Parathyroid adenoma (tissue), 2 donors: ENCODE measurements around the gene CTSD.

Experiments
- H2AFZ ChIP-seq: fragments of 300-600 bp; sonication (generic); one replicate; pipeline ENCODE4 v1.7.0; 2017; ENCODE audit warnings: antibody characterized with exemption, mild to moderate bottlenecking
- H3K27ac ChIP-seq: fragments of 300-600 bp; sonication (generic); one replicate; pipeline ENCODE4 v1.7.0; 2017
- H3K27me3 ChIP-seq: fragments of 300-600 bp; sonication (generic); one replicate; pipeline ENCODE4 v1.7.0; 2017; ENCODE audit warnings: low read length; ENCODE audit not compliant: control insufficient read depth, insufficient read depth
- H3K36me3 ChIP-seq: fragments of 300-600 bp; sonication (generic); one replicate; pipeline ENCODE4 v1.7.0; 2017; ENCODE audit warnings: low read length; ENCODE audit not compliant: control insufficient read depth, insufficient read depth
- H3K4me1 ChIP-seq: fragments of 300-600 bp; sonication (generic); one replicate; pipeline ENCODE4 v1.7.0; 2017; ENCODE audit warnings: control low read depth
- H3K4me2 ChIP-seq: fragments of 300-600 bp; sonication (generic); one replicate; pipeline ENCODE4 v1.7.0; 2017; ENCODE audit warnings: low read length
- H3K4me3 ChIP-seq: fragments of 300-600 bp; sonication (generic); one replicate; pipeline ENCODE4 v1.7.0; 2017; ENCODE audit warnings: low read depth, low read length
- H3K79me2 ChIP-seq: fragments of 300-600 bp; sonication (generic); one replicate; pipeline ENCODE4 v1.7.0; 2017; ENCODE audit warnings: control low read depth
- H3K9ac ChIP-seq: fragments of 300-600 bp; sonication (generic); one replicate; pipeline ENCODE4 v1.7.0; 2017; ENCODE audit warnings: mild to moderate bottlenecking
- H3K9me3 ChIP-seq: fragments of 300-600 bp; sonication (generic); one replicate; pipeline ENCODE4 v1.7.0; 2017; ENCODE audit warnings: low read length; ENCODE audit not compliant: control insufficient read depth
- TF ChIP-seq, protein P1 (sequence below): fragments of 300-600 bp; sonication (generic); IDR thresholded peaks from one replicate; pipeline ENCODE4 v1.7.0; 2017; ENCODE audit warnings: antibody characterized with exemption, mild to moderate bottlenecking
- donor health status: primary hyperparathyroidism.

Gene CTSD

DNA sequence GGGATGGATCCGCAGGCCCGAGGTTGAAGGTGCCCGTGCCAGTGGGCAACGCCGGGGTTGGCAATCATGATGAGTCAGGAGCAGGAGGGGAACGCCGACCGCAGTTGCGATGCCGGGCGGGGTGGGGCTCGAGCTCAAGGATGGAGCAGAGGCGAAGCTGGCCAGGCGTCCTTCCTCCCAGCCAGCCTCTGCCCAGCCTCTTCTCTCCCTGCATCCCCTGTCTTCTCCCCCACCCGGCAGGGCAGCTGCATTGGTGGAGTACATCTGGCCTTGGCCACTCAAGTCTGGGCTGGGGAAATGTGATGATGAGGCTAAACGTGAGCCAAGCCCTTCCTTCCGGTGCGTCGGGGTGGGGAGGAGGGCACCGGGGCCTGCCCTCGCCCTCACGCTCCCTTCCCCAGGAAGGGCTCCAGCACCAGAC lies 17.2 kb downstream of the CTSD start:
- no peaks in the 10 kb centered on the region for H3K79me2 ChIP-seq
- H2AFZ ChIP-seq, result no peak overlapping the region
- H3K27ac ChIP-seq, result no peak overlapping the region
- H3K4me3 ChIP-seq, result no peak overlapping the region
- TF ChIP-seq, protein P1, sequence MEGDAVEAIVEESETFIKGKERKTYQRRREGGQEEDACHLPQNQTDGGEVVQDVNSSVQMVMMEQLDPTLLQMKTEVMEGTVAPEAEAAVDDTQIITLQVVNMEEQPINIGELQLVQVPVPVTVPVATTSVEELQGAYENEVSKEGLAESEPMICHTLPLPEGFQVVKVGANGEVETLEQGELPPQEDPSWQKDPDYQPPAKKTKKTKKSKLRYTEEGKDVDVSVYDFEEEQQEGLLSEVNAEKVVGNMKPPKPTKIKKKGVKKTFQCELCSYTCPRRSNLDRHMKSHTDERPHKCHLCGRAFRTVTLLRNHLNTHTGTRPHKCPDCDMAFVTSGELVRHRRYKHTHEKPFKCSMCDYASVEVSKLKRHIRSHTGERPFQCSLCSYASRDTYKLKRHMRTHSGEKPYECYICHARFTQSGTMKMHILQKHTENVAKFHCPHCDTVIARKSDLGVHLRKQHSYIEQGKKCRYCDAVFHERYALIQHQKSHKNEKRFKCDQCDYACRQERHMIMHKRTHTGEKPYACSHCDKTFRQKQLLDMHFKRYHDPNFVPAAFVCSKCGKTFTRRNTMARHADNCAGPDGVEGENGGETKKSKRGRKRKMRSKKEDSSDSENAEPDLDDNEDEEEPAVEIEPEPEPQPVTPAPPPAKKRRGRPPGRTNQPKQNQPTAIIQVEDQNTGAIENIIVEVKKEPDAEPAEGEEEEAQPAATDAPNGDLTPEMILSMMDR, result no peak
- no peak overlapping the region for H3K9ac ChIP-seq
- no peaks in the 10 kb centered on the region for H3K27me3 ChIP-seq
- H3K4me1 ChIP-seq, result peaks cover 2% of the 10 kb centered on the region
- no peak overlapping the region for H3K4me2 ChIP-seq
- no peaks in the 10 kb centered on the region for H3K36me3 ChIP-seq
- no peaks in the 10 kb centered on the region for H3K9me3 ChIP-seq

DNA sequence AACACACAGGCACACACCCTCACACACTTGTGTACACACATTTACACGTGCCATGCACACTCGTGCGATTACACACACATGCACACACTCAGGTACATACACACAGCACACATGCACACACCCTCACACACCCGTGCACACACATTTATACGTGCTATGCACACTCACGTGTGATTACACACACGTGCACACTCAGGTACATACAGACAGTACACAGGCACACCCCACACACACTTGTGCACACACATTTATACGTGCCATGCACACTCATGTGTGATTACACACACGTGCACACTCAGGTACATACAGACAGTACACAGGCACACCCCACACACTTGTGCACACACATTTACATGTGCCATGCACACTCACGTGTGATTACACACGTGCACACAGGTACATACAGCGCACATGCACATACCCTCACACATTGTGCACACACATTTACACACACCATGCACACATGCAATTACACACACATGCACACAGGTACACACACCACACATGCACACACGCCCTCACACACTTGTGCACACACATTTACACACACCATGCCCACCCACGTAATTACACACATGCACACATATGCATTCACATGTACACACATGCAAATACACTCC lies 17.9 kb downstream of the CTSD start:
- Histone ChIP-seq H3K79me2 (no peaks in the 10 kb centered on the region), H3K27ac (no peak overlapping the region), H3K4me1 (peaks cover 2% of the 10 kb centered on the region), H3K4me3 (no peak overlapping the region), H3K27me3 (no peaks in the 10 kb centered on the region), H3K4me2 (no peak overlapping the region), H3K36me3 (no peaks in the 10 kb centered on the region), H3K9me3 (no peaks in the 10 kb centered on the region), H3K9ac (no peak overlapping the region), H2AFZ (no peak overlapping the region)
- TF ChIP-seq, protein P1, result no peak

DNA sequence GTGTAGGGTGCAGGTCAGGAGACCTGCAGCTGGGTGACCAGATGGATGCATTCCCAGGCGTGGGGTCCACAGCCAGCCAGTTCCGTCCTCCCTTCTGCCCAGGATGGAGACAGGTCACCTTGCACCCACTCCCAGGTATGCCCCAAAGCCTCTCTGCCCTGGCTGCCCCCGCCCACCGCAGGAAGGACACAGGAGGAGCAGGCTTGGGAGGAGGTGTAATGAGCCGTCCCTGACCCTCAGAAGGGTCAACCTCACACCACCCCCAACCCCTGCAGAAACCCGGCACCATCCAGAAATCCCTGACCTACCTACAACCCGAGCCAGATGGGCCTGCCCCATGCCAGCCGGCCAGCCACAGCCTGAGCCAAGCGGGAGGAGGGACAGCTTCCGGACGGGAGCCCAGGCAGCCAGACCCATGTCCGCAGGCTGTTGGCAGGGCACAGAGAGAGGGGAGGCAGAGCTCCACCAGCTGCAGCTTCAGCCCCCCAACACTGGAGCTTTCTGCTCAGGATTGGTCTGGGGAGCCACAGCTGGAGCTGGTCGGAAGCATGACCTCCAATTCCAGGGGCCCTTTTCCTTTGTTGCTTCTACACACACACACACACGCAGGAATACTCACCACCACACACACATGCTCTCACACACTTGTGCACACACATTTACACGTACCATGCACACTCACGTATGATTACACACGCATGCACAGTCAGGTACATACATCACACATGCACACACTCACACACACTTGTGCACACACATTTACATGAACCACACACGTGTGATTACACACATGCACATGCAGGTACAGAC lies 18.6 kb downstream of the CTSD start:
- no peaks in the 10 kb centered on the region for H3K9me3 ChIP-seq
- no peak overlapping the region for H3K27ac ChIP-seq
- no peaks in the 10 kb centered on the region for H3K36me3 ChIP-seq
- H3K9ac ChIP-seq, result no peak overlapping the region
- no peak overlapping the region for H2AFZ ChIP-seq
- H3K4me3 ChIP-seq, result no peak overlapping the region
- H3K4me2 ChIP-seq, result no peak overlapping the region
- TF ChIP-seq, protein P1, result no peak
- no peaks in the 10 kb centered on the region for H3K79me2 ChIP-seq
- no peaks in the 10 kb centered on the region for H3K27me3 ChIP-seq
- peaks cover 2% of the 10 kb centered on the region for H3K4me1 ChIP-seq

DNA sequence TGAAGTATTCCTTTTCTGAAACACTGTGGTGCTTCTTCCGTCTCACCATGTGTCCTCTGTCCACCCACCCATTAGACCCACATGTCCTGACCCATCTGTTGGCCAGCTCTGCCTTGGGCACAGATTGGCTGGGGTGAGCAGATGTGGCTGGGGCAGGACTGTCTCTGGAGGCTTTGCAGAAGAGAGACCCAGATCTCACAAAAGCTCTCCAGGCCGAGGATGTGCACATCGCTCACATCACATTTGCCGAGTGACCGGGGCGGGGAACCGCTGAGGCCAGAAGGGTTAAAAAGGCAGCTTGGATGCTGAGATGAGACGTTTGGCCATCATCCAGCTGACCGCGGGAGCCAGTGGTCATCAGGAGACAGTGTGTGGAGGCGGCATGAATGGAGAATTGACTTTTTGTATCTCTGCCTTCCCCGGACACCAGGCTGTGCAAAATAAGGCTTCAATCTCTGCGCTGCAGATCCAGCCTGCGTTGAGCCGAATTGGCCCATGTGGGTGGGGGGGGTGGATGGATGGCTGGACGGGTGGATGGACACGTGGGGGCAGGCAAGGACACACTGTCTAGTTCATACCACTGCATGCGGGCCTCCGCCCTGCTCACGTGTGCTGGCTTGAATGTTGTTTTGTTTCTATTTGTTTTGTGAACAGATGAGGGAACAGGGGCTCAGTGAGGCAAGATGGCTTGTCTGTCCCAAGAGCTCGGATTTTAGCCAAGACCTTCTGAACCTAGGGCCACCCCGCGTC lies 19.4 kb downstream of the CTSD start:
- H3K4me1 ChIP-seq, result peaks cover 2% of the 10 kb centered on the region
- H2AFZ ChIP-seq, result no peak overlapping the region
- H3K27ac ChIP-seq, result no peak overlapping the region
- H3K27me3 ChIP-seq, result no peaks in the 10 kb centered on the region
- no peaks in the 10 kb centered on the region for H3K9me3 ChIP-seq
- no peak overlapping the region for H3K4me3 ChIP-seq
- H3K36me3 ChIP-seq, result no peaks in the 10 kb centered on the region
- no peak overlapping the region for H3K9ac ChIP-seq
- TF ChIP-seq, protein P1, result no peak
- H3K79me2 ChIP-seq, result no peaks in the 10 kb centered on the region
- H3K4me2 ChIP-seq, result no peak overlapping the region
